ENCODE data around the gene NLRP5. TPM values are rescaled to one million over a fixed set of nuclear protein-coding genes. Genes with fewer than 3 reads are reported as not detected.
"Not testable (repeated sequence)": the region's sequence is repeated elsewhere in the genome, so short reads cannot be mapped to it uniquely, and the experiment has no call there.

Gene NLRP5
- total RNA-seq, 1 donor from 2014 or later, result not detected

DNA sequence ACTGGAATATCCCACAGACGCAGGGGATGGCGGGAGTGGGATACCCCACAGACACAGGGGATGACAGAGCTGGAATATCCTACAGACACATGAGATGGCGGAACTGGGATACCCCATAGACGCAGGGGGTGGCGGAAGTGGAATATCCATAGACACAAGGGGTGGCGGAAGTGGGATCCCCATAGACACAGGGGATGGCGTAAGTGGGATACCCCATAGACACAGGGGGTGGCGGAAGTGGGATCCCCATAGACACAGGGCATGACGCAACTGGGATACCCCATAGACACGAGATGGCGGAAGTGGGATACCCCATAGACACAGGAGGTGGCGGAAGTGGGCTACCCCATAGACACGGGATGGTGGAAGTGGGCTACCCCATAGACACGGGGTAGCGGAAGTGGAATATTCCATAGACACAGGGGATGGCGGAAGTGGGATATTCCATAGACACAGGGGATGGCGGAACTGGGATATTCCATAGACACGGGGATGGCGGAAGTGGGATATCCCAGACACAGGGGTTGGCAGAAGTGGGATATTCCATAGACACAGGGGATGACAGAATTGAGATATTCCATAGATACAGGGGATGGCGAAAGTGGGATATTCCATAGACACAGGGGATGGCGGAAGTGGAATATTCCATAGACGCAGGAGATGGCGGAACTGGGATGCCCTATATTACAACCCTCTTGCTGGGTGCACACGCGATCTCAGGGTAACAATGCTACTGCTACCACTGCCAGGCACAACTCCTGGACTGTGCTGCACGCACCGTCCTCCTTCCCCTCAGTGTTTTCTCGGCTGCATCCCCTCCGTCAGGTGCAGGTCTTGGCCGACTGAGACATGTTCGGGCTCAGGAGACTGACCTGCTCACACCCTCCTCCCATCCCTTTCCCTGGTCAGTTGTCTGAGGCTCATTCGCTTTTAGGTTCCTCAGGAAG lies 106.4 kb downstream of the NLRP5 start:
- H3K4me3 ChIP-seq (ENCODE audit: low read depth, low read length), result no peak overlapping the region
- TF ChIP-seq, protein P1, sequence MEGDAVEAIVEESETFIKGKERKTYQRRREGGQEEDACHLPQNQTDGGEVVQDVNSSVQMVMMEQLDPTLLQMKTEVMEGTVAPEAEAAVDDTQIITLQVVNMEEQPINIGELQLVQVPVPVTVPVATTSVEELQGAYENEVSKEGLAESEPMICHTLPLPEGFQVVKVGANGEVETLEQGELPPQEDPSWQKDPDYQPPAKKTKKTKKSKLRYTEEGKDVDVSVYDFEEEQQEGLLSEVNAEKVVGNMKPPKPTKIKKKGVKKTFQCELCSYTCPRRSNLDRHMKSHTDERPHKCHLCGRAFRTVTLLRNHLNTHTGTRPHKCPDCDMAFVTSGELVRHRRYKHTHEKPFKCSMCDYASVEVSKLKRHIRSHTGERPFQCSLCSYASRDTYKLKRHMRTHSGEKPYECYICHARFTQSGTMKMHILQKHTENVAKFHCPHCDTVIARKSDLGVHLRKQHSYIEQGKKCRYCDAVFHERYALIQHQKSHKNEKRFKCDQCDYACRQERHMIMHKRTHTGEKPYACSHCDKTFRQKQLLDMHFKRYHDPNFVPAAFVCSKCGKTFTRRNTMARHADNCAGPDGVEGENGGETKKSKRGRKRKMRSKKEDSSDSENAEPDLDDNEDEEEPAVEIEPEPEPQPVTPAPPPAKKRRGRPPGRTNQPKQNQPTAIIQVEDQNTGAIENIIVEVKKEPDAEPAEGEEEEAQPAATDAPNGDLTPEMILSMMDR (IDR thresholded peaks at IDR 0.05; ENCODE audit: insufficient read depth, low read length, poor library complexity, severe bottlenecking), result no peak
- DNase-seq (ENCODE audit: low read depth), result no peak
- no peaks in the 10 kb centered on the region for H3K36me3 ChIP-seq (ENCODE audit: control insufficient read depth, insufficient read depth, low read length)
- H3K27me3 ChIP-seq (ENCODE audit: control insufficient read depth, insufficient read depth, low read length), result no peaks in the 10 kb centered on the region

DNA sequence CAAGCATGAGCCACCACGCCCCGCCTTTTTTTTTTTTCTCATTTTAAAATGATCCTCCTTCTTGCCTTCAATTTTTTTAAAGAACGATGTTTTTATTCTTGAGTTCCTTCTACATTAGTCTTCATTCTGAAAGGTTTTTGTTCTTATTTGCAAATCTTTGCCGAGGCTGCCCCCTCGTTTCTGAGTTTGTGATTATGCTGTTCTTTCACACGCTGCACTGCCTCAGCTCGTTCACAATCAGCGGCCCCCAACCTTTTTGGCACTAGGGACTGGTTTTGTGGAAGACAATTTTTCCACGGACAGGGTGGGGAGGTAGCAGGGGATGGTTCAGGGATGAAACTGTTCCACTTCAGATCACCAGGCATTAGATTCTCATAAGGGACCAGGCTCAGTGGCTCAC lies 107.9 kb downstream of the NLRP5 start:
- DNase-seq (ENCODE audit: low read depth), result no peak
- no peaks in the 10 kb centered on the region for H3K36me3 ChIP-seq (ENCODE audit: control insufficient read depth, insufficient read depth, low read length)
- no peaks in the 10 kb centered on the region for H3K27me3 ChIP-seq (ENCODE audit: control insufficient read depth, insufficient read depth, low read length)
- TF ChIP-seq, protein P1 (IDR thresholded peaks at IDR 0.05; ENCODE audit: insufficient read depth, low read length, poor library complexity, severe bottlenecking), result no peak
- H3K4me3 ChIP-seq (ENCODE audit: low read depth, low read length), result no peak overlapping the region

DNA sequence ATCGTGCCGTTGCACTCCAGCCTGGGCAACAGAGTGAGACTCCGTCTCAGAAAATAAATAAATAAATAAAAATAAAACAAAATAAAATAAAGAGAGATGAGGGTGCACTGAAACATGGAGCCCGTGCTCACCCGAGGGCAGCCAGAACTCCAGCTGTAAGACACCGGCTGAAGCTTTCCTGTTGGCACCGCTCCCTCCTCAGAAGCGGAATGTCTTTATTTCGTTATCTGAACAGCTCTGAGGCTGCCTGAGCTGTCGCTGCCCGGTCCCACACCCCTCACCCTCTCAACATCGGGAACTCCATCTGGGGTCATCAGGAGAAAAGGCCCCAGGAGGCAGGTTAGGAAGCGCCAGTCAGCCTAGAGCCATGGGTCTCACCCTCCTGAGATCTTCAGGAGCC lies 110.1 kb downstream of the NLRP5 start:
- Histone ChIP-seq H3K27me3 (ENCODE audit: control insufficient read depth, insufficient read depth, low read length) (no peaks in the 10 kb centered on the region), H3K4me3 (ENCODE audit: low read depth, low read length) (no peak overlapping the region), H3K36me3 (ENCODE audit: control insufficient read depth, insufficient read depth, low read length) (peaks cover 1% of the 10 kb centered on the region)
- no peak for DNase-seq (ENCODE audit: low read depth)
- TF ChIP-seq, protein P1 (IDR thresholded peaks at IDR 0.05; ENCODE audit: insufficient read depth, low read length, poor library complexity, severe bottlenecking), result no peak

DNA sequence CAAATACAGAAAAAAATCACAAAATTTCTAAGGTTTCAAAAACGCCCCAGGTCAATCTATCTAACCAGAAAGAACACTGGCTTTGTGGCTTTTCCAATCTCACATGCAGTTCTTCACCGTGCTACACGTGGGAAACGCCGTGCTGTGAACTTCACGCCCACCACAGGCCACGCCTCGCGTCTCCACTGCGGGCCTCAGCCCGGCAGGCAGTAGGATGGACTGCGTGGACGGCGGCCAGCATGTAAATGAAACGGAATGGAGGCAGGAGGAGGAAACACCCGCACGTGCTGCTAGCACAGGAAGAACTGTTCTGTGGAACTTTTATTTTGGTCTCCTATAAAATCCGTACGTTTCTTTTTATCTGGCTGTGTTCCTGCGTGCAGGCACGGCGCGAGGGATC lies 110.7 kb downstream of the NLRP5 start:
- Histone ChIP-seq H3K36me3 (ENCODE audit: control insufficient read depth, insufficient read depth, low read length) (peaks cover 1% of the 10 kb centered on the region), H3K27me3 (ENCODE audit: control insufficient read depth, insufficient read depth, low read length) (no peaks in the 10 kb centered on the region), H3K4me3 (ENCODE audit: low read depth, low read length) (no peak overlapping the region)
- TF ChIP-seq, protein P1 (IDR thresholded peaks at IDR 0.05; ENCODE audit: insufficient read depth, low read length, poor library complexity, severe bottlenecking), result no peak
- DNase-seq (ENCODE audit: low read depth), result no peak

DNA sequence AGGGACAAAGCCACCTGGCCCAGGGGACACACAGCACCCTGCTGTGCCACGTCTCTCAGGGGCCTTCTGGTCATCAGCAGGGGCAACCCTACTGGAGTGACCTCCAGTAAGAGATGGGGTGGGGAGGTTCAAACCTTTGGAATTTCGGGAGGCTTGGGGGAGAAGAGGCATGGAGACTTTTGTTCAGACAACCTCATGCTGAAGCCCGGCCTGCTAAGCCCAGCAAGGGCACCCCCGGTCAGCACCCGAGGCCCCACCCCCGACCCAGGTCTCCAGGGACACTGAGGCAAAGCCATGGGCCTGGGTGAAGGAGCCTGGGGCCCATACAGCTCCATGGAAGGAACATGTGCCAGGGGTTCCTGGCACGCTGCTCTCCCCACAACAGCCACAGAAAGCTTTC lies 111.2 kb downstream of the NLRP5 start:
- H3K36me3 ChIP-seq (ENCODE audit: control insufficient read depth, insufficient read depth, low read length), result peaks cover 1% of the 10 kb centered on the region
- DNase-seq (ENCODE audit: low read depth), result no peak
- H3K27me3 ChIP-seq (ENCODE audit: control insufficient read depth, insufficient read depth, low read length), result no peaks in the 10 kb centered on the region
- TF ChIP-seq, protein P1 (IDR thresholded peaks at IDR 0.05; ENCODE audit: insufficient read depth, low read length, poor library complexity, severe bottlenecking), result no peak
- H3K4me3 ChIP-seq (ENCODE audit: low read depth, low read length), result no peak overlapping the region

DNA sequence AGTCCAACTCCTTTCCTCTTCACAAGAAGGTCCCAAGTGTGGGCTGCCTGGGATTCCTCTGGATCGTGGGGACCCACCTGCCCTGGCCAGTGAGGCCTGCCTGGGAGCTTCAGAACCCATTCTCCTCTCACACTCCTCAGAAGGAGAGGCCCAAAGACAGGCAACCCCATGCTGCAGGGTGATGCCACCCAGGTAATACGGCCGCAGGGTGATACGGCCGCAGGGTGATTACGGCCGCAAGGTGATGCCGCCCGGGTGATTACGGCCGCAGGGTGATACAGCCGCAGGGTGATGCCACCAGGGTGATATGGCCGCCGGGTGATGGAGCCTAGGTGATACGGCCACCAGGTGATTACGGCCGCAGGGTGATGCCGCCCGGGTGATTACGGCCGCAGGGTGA lies 111.7 kb downstream of the NLRP5 start:
- not testable (repeated sequence) for H3K36me3 ChIP-seq (ENCODE audit: control insufficient read depth, insufficient read depth, low read length)

More for the DNA sequence above, 111.7 kb downstream of the NLRP5 start:
- H3K27me3 ChIP-seq (ENCODE audit: control insufficient read depth, insufficient read depth, low read length); H3K4me3 ChIP-seq (ENCODE audit: low read depth, low read length); DNase-seq (ENCODE audit: low read depth): not testable (repeated sequence)
